ENCODE results near the gene NUDCD2. TPM values are rescaled to one million over a fixed set of nuclear protein-coding genes. Genes with fewer than 3 reads are reported as not detected.

The NUDCD2 gene, protein sequence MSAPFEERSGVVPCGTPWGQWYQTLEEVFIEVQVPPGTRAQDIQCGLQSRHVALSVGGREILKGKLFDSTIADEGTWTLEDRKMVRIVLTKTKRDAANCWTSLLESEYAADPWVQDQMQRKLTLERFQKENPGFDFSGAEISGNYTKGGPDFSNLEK
- total RNA-seq, result 12.9 TPM
- long read RNA-seq, full-length matches to known transcripts, result 24 of 29 reads
- long read RNA-seq, partial matches to known transcripts, result 0 of 29 reads
- long read RNA-seq, other reads (novel, unspliced or antisense), result 5 of 29 reads

DNA sequence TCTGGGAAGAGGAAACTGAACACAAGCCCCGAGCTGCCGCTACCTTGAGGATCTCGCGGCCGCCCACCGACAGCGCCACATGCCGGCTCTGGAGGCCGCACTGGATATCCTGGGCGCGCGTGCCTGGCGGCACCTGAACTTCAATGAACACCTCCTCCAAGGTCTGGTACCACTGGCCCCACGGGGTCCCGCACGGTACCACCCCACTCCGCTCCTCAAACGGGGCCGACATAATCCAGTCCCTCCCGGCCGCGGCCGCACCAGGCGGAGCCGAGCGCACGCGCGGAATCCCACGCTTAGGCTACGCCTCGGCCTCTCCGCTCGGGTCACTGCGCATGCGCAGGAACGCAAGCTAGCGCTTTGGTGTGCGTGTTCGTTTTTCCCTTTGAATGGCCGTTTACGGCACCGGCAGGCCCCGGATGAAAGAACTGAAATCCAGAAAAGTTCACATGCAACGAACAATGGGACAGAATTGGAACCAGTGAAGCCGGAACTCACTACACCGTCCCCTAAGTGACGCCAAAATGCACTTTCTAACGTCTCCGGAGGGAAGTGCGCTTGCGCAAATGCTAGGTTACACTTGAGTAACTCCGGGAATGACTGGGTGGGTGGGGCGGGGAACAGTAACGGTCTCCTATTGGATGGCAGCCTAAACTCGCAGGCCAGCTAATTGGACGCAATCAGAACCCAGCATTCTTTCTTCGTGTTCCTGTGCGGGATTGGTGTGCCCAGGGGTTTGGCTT is at the start of gene NUDCD2:
NUDCD2 (minus strand) TSS at position 284 of the 743 bp plus-strand sequence; CDS start at position 232, 52 bp downstream.
- DNase-seq (peak; percentile 98), ATAC-seq (ENCODE audit: poor library complexity) (peak; percentile 97)
- intact Hi-C loops (cut with DNase I), result loop anchor here (2.0 kb wide), 1 partner anchor 45 kb away; the partner anchor contains the start of gene MAT2B

DNA sequence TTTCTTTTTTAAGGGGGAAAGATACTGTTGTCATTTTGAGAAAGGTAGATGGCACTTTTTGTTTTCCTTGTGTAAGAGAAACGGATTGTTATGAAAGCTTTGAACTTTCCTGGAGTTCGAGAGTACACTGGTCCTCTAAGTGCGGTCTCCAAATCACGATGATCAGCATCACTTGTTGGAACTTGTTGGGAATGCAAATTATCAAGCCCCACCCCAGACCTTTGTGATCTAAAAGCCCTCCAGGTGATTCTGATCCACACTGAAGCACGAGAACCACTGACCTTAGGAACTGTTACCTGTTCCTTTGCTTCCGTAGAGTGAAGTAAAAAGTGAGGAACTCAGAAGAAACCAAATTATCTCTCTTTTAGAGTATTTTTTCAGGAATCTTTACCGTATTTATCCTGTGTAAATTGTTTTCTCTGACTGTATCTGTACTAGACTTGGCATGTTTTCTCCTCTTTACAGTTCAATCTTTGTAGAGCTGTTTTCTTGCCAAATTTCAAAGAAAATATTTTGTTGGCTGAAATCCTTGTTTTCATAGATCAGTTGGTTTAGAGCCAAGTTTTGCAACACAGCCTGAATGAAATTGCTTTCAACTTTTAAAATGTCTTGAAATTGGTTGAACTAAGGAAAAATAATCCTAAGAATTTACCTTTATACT is 49.5 kb upstream of the NUDCD2 start:
- no peak for DNase-seq
- ATAC-seq (ENCODE audit: poor library complexity), result no peak
- intact Hi-C loops (cut with DNase I), result no loop called here

DNA sequence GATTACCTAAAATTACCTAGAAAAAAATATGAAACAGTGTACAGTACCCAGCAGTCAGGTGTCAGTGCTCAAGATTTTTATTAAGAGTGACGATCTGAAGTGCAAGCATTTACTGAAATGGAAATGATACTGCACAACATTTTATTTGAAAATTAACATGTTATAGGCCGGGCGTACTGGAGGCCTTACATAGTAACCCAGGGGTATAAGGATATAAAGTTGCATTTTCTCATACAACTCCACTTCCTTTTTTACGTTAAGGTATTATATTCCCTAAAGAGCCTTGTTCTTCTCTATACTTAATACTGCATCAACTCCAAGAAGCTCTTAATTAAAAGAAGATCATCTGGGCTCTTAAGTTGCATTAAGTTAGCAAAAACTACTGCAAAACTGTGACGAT is 48.9 kb upstream of the NUDCD2 start:
- intact Hi-C loops (cut with DNase I), result no loop called here
- no peak for ATAC-seq (ENCODE audit: poor library complexity)
- DNase-seq, result no peak

DNA sequence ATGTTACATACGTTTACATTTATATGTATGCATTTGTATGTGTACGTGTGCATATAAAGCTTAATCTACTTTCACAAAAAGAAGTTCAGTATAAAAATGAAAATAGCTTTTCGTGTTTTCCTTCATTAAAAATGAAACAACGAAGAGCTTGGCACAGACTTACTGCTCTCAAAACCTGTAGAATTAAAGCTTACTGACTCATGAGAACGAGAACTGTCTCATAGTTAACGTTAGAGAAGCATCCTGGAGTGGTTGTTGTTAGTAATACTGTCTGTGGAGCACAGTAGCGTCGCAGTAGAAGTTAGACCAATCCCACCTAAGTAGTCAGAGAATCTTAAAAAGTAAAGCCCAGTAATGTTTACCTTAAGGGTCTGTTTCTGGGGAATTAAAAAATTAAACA is 46.8 kb upstream of the NUDCD2 start:
- ATAC-seq (ENCODE audit: poor library complexity) (no peak), DNase-seq (no peak)
- intact Hi-C loops (cut with DNase I), result no loop called here

DNA sequence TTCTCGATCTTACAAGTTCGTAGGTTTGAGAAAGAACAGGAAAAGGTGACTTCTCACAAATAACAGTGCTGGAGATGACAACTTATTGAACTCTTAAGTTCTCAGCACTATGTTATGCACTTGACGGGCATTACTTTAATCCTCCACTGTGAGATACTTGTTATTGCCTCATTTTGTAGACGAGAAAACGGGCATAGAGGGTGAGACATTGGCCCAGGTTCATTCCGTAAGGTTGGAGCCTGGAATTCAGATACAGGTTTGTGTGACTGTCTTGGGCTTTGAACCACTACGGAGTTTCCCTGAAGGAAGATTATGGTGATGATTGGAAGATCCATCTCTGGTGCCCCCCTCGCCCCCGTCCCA is 46.2 kb upstream of the NUDCD2 start:
- DNase-seq (no peak), ATAC-seq (ENCODE audit: poor library complexity) (no peak)
- intact Hi-C loops (cut with DNase I), result no loop called here

DNA sequence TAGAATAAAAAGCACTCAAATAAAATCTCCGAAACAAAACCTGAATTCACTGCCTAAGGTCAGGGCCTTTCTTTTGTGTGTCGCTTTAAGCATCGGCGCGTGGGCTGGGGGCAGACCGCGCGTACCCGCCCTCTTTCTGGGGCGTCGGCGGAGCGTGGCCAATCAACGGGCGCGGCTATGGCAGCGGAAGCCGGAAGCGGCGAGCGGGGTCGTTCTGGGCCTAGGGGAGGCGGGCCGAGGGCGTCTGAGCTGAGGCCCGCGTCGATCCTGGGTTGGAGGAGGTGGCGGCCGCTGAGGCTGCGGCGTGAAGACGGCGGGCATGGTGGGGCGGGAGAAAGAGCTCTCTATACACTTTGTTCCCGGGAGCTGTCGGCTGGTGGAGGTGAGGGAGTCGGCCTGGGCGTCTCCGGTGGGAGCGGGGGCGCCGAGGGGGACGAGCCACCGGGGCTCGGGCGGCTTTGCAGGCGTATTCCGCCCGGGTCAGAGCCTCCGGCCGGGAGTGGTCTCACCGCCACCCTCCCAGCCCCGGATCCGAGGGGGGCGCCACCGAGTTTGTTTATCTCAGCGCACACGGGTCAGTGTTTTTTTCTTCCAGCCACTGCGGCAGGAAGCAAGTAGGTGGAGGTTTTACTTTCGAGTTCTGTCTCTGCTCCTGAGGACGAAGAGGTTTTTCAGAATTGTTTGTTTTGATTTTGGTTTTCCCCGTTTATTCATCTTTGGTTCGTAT is 45.6 kb upstream of the NUDCD2 start, which contains the start of gene MAT2B:
MAT2B (plus strand) TSS at position 252 of the 727 bp plus-strand sequence; CDS start at position 320, 68 bp downstream.
- peak; percentile 98 for DNase-seq
- intact Hi-C loops (cut with DNase I), result loop anchor here (2.0 kb wide), 2 partner anchors 45 to 69 kb away; partner anchors contain the start of genes CCNG1, HMMR and NUDCD2
- peak; percentile 97 for ATAC-seq (ENCODE audit: poor library complexity)

DNA sequence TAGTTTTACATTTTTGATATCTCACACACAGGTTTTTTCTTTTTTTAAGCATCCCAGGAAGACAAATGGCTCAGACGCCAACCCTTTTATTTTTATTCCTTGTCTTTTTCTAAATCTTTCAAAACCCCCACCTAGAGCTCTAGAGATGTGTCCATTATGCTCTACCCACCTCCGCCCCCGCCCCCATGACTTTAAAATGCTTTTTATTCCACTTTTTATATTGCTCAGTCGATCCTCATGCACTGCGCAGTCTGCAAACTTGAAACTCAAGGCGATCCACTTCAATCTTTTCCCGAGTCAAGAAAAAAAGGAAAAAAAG is 45.1 kb upstream of the NUDCD2 start:
- intact Hi-C loops (cut with DNase I), result loop anchor here (2.0 kb wide), 2 partner anchors 44 to 68 kb away; partner anchors contain the start of genes CCNG1, HMMR and NUDCD2
- no peak for DNase-seq
- peak; percentile 0 for ATAC-seq (ENCODE audit: poor library complexity)

DNA sequence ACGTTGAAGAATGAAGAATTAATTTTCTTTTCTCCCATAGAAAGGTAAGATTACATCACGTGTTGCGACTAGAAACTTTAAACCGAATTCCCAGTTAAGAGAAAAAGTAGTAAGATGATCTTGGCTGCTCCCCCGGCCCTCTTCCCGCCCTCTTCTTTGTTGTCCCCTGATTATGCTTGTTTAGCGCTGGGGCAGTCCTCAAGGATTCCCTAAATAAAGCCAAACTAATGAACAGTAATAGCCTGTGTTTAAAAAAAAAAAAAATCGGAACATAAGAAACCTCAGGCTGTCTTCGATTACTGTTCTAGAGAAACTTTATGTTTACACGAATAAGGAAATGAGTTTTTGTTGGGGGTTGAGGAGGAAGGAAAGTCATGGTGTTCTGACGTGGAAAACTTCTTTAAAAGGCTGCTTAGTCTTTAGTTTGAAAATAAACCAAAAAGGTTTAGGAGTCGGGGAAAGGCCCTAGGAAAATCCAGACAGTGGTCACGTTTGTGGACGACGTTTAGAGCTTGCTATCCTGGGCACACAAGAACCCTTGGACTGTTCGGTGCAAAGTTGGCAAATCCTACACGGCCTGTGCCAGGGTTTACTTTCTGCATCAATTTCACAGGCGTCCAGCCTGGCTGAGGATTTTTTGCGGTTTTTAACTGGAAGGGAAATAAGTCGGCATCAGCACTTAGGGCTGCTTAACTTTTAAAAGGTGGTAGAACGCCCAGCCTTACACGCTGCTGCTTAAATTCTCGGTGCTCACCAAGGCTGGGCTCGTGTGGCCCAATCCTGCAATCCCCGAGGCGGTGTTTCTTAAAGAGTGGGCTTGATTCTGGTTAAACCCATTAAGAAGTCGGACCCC is 44.4 kb upstream of the NUDCD2 start:
- DNase-seq (peak; percentile 50), ATAC-seq (ENCODE audit: poor library complexity) (peak; percentile 42)
- intact Hi-C loops (cut with DNase I), result loop anchor here (2.0 kb wide), 2 partner anchors 44 to 68 kb away; partner anchors contain the start of genes CCNG1, HMMR and NUDCD2

DNA sequence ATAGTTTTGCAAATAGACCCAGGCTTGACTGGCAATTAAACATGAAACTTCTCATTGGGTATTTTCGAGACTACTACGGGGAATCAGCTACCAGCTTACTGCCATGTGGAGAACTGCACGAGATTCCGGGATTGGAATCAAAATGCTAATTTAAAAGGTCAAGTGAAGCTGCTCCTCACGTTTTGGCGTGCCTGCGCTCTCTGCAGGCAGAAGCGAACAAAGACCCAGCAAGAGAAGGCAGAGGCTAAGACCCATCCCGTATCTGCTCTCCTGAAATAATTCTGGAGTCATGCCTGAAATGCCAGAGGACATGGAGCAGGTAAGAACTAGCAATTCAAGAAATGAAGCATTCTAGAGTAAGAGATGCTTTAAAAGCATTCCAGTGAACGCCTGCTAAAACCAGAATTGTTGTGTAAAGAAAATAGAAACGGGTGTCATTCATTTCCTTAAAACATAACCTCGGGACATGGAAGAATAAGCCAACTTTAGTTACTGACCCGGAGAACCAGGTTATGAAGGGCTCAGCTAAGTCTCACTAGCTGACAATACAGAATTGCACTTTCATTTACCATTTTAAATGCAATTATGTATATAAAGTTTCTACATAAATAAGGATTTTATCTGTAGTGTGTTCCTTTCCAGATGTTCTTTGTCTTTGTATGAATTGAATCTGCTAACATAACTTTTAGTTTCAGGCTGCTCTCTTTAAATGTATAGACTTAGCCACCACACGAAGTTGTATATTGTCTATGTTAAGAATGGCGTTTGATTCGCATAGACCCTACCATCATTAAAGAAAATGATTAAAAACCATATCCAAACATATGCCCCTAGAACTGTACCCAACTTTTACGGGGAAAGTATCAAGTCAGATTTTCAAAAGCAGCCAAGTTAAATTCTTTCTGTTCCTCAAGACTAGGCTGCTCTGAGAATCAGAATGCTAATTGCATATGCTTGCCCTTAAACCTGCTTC is 43.5 kb upstream of the NUDCD2 start:
- DNase-seq, result peak; percentile 71
- peak; percentile 44 for ATAC-seq (ENCODE audit: poor library complexity)
- intact Hi-C loops (cut with DNase I), result loop anchor here (2.0 kb wide), 2 partner anchors 43 to 67 kb away; partner anchors contain the start of genes CCNG1, HMMR and NUDCD2

DNA sequence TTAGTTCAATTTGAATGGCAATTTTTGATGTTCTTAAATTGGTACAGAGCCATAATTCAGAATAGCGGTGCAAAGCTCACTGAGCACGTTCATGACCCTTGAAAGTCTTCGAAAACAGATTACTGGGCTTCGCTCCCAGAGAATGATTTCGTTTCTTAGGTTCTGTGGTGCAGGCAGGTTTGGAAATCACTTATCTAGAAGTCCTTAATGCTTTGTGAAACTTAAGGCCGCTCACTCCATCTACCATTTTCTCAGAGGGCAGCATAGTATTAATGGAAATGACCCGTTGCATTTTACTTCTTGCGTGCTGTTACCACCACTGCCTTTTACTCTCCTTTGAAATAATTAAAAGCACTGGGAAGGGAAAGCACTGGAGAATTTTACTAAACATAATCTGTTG is 42.6 kb upstream of the NUDCD2 start:
- DNase-seq (no peak), ATAC-seq (ENCODE audit: poor library complexity) (no peak)
- intact Hi-C loops (cut with DNase I), result no loop called here

DNA sequence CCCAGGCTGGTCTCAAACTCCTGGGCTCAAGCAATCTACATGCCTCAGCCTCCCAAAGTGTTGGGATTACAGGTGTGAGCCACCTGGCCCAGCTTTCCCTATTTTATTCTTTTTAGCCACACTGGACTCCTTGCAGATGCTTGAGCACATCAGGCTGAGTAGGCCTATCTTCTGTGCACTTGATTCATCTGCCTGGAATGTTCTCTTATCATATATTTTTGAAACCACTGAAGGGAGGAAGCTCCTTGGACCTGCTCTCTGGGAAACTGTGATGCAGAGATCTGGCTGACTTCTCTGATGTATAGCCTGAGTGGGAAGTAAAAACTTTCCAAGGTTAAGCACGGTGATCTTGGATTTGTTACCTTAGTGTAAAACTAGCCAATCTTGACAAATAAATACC is 39.0 kb upstream of the NUDCD2 start:
- DNase-seq, result no peak
- intact Hi-C loops (cut with DNase I), result no loop called here
- no peak for ATAC-seq (ENCODE audit: poor library complexity)

DNA sequence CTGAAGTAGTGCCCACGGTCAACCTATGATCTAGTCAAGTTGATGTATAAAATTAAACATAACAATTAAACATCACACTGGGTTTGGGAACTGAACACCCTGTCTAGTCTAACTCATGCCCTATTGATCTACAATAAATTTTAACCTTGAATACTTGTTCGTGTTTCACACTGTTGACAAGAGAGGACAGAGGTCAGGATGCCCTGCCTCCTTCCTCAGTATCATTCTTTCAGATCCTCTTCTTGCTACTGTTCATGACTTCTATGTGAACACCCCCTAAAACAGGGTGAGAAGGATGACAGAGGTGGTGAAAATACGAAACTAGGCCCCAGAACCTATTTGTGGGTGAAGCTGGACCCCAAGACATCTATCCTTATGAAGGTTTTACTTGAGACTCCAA is 37.4 kb upstream of the NUDCD2 start:
- DNase-seq, result no peak
- intact Hi-C loops (cut with DNase I), result no loop called here
- ATAC-seq (ENCODE audit: poor library complexity), result no peak

DNA sequence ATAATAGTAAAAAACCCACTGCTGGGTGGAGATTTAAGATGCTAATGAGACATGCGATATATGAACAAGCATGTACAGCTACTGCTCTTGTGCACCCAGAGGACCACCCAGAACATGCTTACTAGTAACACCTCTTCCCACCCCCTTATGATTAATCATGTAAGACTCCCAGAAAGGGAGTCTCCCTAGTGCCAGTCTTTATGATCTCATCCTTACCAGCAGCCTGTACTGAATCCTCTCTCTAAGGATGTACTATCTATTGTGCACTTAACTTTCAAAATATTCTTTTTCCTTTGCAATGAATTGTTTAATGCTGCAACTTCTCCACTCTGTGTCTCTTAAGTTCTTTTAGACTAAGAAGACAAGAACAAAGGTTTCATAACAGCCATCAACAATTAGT is 36.4 kb upstream of the NUDCD2 start:
- ATAC-seq (ENCODE audit: poor library complexity) (no peak), DNase-seq (no peak)
- intact Hi-C loops (cut with DNase I), result no loop called here

DNA sequence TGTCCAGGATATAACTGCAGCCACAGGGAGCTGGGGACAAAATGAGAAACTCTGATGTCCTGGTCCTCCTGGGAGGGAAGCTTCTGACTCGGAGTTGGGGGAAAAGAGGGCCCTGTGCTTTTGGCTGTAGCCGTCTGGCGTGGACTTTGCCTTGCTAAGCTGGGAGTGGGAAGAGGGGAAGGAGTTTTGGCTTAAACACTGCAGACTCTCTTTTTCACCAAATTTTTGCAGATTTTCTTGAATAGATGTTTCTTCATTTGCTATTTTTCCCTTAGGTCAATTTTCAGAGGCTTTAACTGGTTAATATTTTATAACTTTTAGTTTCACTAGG is 29.8 kb upstream of the NUDCD2 start:
- intact Hi-C loops (cut with DNase I), result no loop called here
- DNase-seq, result no peak

DNA sequence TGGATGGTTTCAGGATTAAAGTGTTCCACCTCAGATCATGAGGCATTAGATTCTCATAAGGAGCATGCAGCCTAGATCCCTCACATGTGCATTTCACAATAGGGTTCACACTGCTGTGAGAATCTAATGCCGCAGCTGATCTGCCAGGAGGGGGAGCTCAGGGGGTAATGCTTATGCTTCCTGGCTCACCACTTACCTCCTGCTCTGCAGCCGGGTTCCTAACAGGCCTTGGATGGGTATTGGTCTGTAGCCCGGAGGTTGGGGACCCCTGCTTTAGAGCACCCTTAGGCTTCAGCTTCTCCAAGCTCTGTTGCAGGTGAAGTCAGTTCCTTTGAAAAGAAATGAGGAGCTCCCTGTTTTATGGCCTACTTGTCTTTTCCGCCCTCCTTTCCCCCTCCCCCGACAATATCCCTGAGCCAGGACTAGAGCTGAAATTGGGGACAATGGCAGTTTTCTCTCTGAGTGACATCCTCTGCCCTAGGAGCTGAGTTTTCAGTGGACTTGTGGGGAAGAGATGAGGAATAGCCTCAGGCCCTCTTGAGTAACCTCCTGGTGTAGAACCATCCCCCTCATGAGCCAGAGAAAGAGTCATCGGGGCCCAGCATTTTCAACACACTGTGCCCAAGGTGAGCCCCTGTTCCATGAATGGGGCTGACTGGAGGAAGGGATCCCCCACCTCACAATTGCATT is 29.3 kb upstream of the NUDCD2 start:
- DNase-seq (no peak), ATAC-seq (ENCODE audit: poor library complexity) (no peak)
- intact Hi-C loops (cut with DNase I), result no loop called here

More for the DNA sequence above, 29.8 kb upstream of the NUDCD2 start:
- ATAC-seq (ENCODE audit: poor library complexity), result no peak

DNA sequence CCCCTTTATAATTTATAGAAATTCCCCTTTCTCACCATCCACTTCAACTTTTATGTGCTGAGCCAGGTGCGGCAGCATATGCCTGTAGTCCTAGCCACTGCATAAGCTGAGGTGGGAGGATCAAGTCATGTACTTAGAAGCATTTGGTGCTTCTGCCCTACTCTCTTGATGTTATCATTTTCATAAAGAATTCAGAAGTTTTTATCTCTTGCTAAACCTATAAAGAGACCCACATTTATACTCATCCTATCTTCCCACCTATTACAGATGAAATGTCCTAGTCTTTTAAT is 19.0 kb upstream of the NUDCD2 start:
- intact Hi-C loops (cut with DNase I), result no loop called here
- DNase-seq, result no peak
- ATAC-seq (ENCODE audit: poor library complexity), result no peak

All from Right ventricle myocardium superior (tissue), 1 donor.